ENCODE data around the gene CDK5.

The CDK5 gene

GRCh38 chr7:151087245-151088018, 29.7 kb upstream of the CDK5 start:
- in situ Hi-C loops (cut with MboI; ENCODE audit: low sequenced_read_pairs): no loop called here

GRCh38 chr7:151086802-151087244, 29.1 kb upstream of the CDK5 start:
- in situ Hi-C loops (cut with MboI; ENCODE audit: low sequenced_read_pairs): no loop called here

GRCh38 chr7:151085691-151086620, 28.3 kb upstream of the CDK5 start, which contains the start of gene AGAP3:
AGAP3 (plus strand) TSS chr7:151086475; CDS start chr7:151086742, 267 bp downstream.
- in situ Hi-C loops (cut with MboI; ENCODE audit: low sequenced_read_pairs): no loop called here

GRCh38 chr7:151085329-151085690, 27.6 kb upstream of the CDK5 start:
- in situ Hi-C loops (cut with MboI; ENCODE audit: low sequenced_read_pairs): no loop called here

- in situ Hi-C loops (cut with MboI; ENCODE audit: low sequenced_read_pairs): no loop called here
These were observed 26.1 kb upstream of the CDK5 start for GRCh38 chr7:151083824-151084160.

- in situ Hi-C loops (cut with MboI; ENCODE audit: low sequenced_read_pairs): no loop called here
These were observed 25.6 kb upstream of the CDK5 start, which contains the start of gene TMUB1 for GRCh38 chr7:151083071-151083823. TMUB1 (minus strand) TSS chr7:151083493; CDS start chr7:151082563, 930 bp downstream.

GRCh38 chr7:151082141-151083070, 24.7 kb upstream of the CDK5 start:
- in situ Hi-C loops (cut with MboI; ENCODE audit: low sequenced_read_pairs): no loop called here

GRCh38 chr7:151081170-151082101, 23.7 kb upstream of the CDK5 start:
- in situ Hi-C loops (cut with MboI; ENCODE audit: low sequenced_read_pairs): no loop called here

GRCh38 chr7:151080522-151081169, 22.9 kb upstream of the CDK5 start, which contains the start of gene FASTK:
FASTK (minus strand) TSS chr7:151080809; CDS start chr7:151080766, 43 bp downstream.
- in situ Hi-C loops (cut with MboI; ENCODE audit: low sequenced_read_pairs): no loop called here

GRCh38 chr7:151080067-151080521, 22.4 kb upstream of the CDK5 start:
- in situ Hi-C loops (cut with MboI; ENCODE audit: low sequenced_read_pairs): no loop called here

- in situ Hi-C loops (cut with MboI; ENCODE audit: low sequenced_read_pairs): no loop called here
These were observed 21.7 kb upstream of the CDK5 start for GRCh38 chr7:151079199-151079910.

GRCh38 chr7:151078233-151079040, 20.7 kb upstream of the CDK5 start:
- in situ Hi-C loops (cut with MboI; ENCODE audit: low sequenced_read_pairs): no loop called here

GRCh38 chr7:151077705-151078232, 20.1 kb upstream of the CDK5 start:
- in situ Hi-C loops (cut with MboI; ENCODE audit: low sequenced_read_pairs): no loop called here

- in situ Hi-C loops (cut with MboI; ENCODE audit: low sequenced_read_pairs): no loop called here
These were observed 19.4 kb upstream of the CDK5 start for GRCh38 chr7:151076863-151077704.

GRCh38 chr7:151075978-151076426, 18.3 kb upstream of the CDK5 start:
- in situ Hi-C loops (cut with MboI; ENCODE audit: low sequenced_read_pairs): no loop called here

- in situ Hi-C loops (cut with MboI; ENCODE audit: low sequenced_read_pairs): no loop called here
These were observed 17.9 kb upstream of the CDK5 start for GRCh38 chr7:151075662-151075971.
